ENCODE measurements around the gene SF1. TPM values are rescaled to one million over a fixed set of nuclear protein-coding genes. Genes with fewer than 3 reads are reported as not detected.

Gene SF1
- total and polyA plus RNA-seq, 2 donors (not counting 3 experiments of a cell fraction or from before 2014, with no cell fraction given) = 95.0 to 342 TPM

GRCh38 chr11:64718780-64719124 lies 59.6 kb downstream of the SF1 start:
- dilution Hi-C loops (cut with MboI; ENCODE audit: extremely low pct_ligation_motif_present, low sequenced_read_pairs) = no loop called here
- Histone ChIP-seq H3K9me1 (replicated peaks; ENCODE audit: control insufficient read depth, extremely low read depth, insufficient read depth, low read length) (no peaks in the 10 kb centered on the region), H3K36me3 (ENCODE audit: control insufficient read depth in 2 of 2, extremely low read depth in 1 of 2, insufficient read depth in 2 of 2, low read length in 2 of 2) (no peaks in the 10 kb centered on the region), H3K4me3 (replicated peaks in 1 of 3; ENCODE audit: insufficient read depth in 1 of 3, low read depth in 1 of 3, low read length in 3 of 3) (no peak overlapping the region), H3K9me3 (replicated peaks; ENCODE audit: control insufficient read depth, insufficient read depth, low read length) (no peaks in the 10 kb centered on the region), H3K4me2 (ENCODE audit: insufficient read depth, low read length) (no peak overlapping the region), H3K4me1 (ENCODE audit: control insufficient read depth, extremely low read depth, insufficient read depth, low read length) (no peaks in the 10 kb centered on the region), H3K27me3 (ENCODE audit: control insufficient read depth in 2 of 2, insufficient read depth in 2 of 2, low read length in 2 of 2) (peaks cover 44 to 45% of the 10 kb centered on the region in 2 experiments), H3K79me2 (ENCODE audit: control insufficient read depth, insufficient read depth, low read length) (no peaks in the 10 kb centered on the region), H2AFZ (ENCODE audit: low read depth, low read length) (no peak overlapping the region), H4K20me1 (replicated peaks; ENCODE audit: control insufficient read depth, extremely low read depth, insufficient read depth, low read length) (no peaks in the 10 kb centered on the region), H3K9ac (replicated peaks; ENCODE audit: extremely low read depth, insufficient read depth, low read length) (no peak overlapping the region), H3K27ac (ENCODE audit: insufficient read depth, low read depth, low read length) (no peak overlapping the region)
- TF ChIP-seq JUN (IDR thresholded peaks at IDR 0.05; ENCODE audit: borderline replicate concordance, insufficient read depth, insufficient read length, low read depth) = no peak
- no peak for FAIRE-seq
- DNase-seq (ENCODE audit: low read depth, low spot score) = no peak
- CTCF ChIA-PET = interaction anchor here (0.9 to 1.5 kb wide), 3 partner anchors 19 to 30 kb away, joined by 3 to 5 read pairs (median 4); no protein-coding TSS in a partner anchor
- no TSS peak for BruUV-seq (replicated peaks)
- POLR2A ChIA-PET = no interaction called here
- intact Hi-C loops (cut with micrococcal nuclease) = no loop called here

GRCh38 chr11:64718084-64718779 lies 60.1 kb downstream of the SF1 start:
- POLR2A ChIA-PET = no interaction called here
- no peak overlapping the region for H2AFZ ChIP-seq (ENCODE audit: low read depth, low read length)
- H3K9ac ChIP-seq (replicated peaks; ENCODE audit: extremely low read depth, insufficient read depth, low read length) = no peak overlapping the region
- H3K9me3 ChIP-seq (replicated peaks; ENCODE audit: control insufficient read depth, insufficient read depth, low read length) = no peaks in the 10 kb centered on the region
- intact Hi-C loops (cut with micrococcal nuclease) = no loop called here
- no peak overlapping the region for H3K27ac ChIP-seq (ENCODE audit: insufficient read depth, low read depth, low read length)
- no peak overlapping the region for H3K4me2 ChIP-seq (ENCODE audit: insufficient read depth, low read length)
- H3K9me1 ChIP-seq (replicated peaks; ENCODE audit: control insufficient read depth, extremely low read depth, insufficient read depth, low read length) = no peaks in the 10 kb centered on the region
- no peaks in the 10 kb centered on the region for H3K4me1 ChIP-seq (ENCODE audit: control insufficient read depth, extremely low read depth, insufficient read depth, low read length)
- no peak overlapping the region for H3K4me3 ChIP-seq (replicated peaks in 1 of 3; ENCODE audit: insufficient read depth in 1 of 3, low read depth in 1 of 3, low read length in 3 of 3)
- peaks cover 45 to 47% of the 10 kb centered on the region in 2 experiments for H3K27me3 ChIP-seq (ENCODE audit: control insufficient read depth in 2 of 2, insufficient read depth in 2 of 2, low read length in 2 of 2)
- no peaks in the 10 kb centered on the region for H4K20me1 ChIP-seq (replicated peaks; ENCODE audit: control insufficient read depth, extremely low read depth, insufficient read depth, low read length)
- CTCF ChIA-PET = interaction anchor here (0.9 kb wide), 1 partner anchor 19 kb away, joined by 3 read pairs; no protein-coding TSS in a partner anchor
- no peaks in the 10 kb centered on the region for H3K36me3 ChIP-seq (ENCODE audit: control insufficient read depth in 2 of 2, extremely low read depth in 1 of 2, insufficient read depth in 2 of 2, low read length in 2 of 2)
- no TSS peak for BruUV-seq (replicated peaks)
- FAIRE-seq (no peak), DNase-seq (ENCODE audit: low read depth, low spot score) (no peak)
- TF ChIP-seq GATA2 (IDR thresholded peaks at IDR 0.05; ENCODE audit: insufficient read depth, insufficient read length, low read depth, low read length) (no peak), EZH2 (IDR thresholded peaks at IDR 0.05; ENCODE audit: borderline replicate concordance, low read depth, low read length, severe bottlenecking) (no peak), POLR2A (IDR thresholded peaks at IDR 0.05; ENCODE audit: low read depth, low read length) (no peak)
- dilution Hi-C loops (cut with MboI; ENCODE audit: extremely low pct_ligation_motif_present, low sequenced_read_pairs) = no loop called here
- H3K79me2 ChIP-seq (ENCODE audit: control insufficient read depth, insufficient read depth, low read length) = no peaks in the 10 kb centered on the region

All from endothelial cell of umbilical vein (primary cell).